Activated CD4-positive, alpha-beta T cell treated with anti-CD3 and anti-CD28 coated beads, Interleukin-2, amount 50 U/mL, for 16 hours (primary cell): ENCODE measurements around the gene PHGDH.

ENCODE experiments used
- DNase-seq: peaks from one replicate; pipeline ENCODE4 v3.0.0-alpha.2; 2020

Gene PHGDH

GRCh38 chr1:119732465-119733168 lies 20.9 kb downstream of the PHGDH start:
- no peak for DNase-seq

GRCh38 chr1:119733754-119734153 lies 22.0 kb downstream of the PHGDH start:
- no peak for DNase-seq

- no peak for DNase-seq
These were observed 23.5 kb downstream of the PHGDH start for GRCh38 chr1:119735217-119735616.

GRCh38 chr1:119736649-119737039 lies 24.9 kb downstream of the PHGDH start:
- DNase-seq = no peak

GRCh38 chr1:119737040-119737682 lies 25.4 kb downstream of the PHGDH start:
- DNase-seq = no peak

- DNase-seq = no peak
These were observed 26.5 kb downstream of the PHGDH start for GRCh38 chr1:119738100-119738720.

GRCh38 chr1:119739150-119739549 lies 27.4 kb downstream of the PHGDH start:
- DNase-seq = no peak

- DNase-seq = no peak
These were observed 28.5 kb downstream of the PHGDH start for GRCh38 chr1:119740261-119740660.

GRCh38 chr1:119740896-119741780 lies 29.4 kb downstream of the PHGDH start:
- no peak for DNase-seq

- no peak for DNase-seq
These were observed 30.5 kb downstream of the PHGDH start for GRCh38 chr1:119742202-119742601.

GRCh38 chr1:119742677-119743076 lies 30.9 kb downstream of the PHGDH start:
- no peak for DNase-seq

- DNase-seq = no peak
These were observed 31.6 kb downstream of the PHGDH start for GRCh38 chr1:119743308-119743707.

- peak; percentile 63 for DNase-seq
These were observed 32.3 kb downstream of the PHGDH start for GRCh38 chr1:119743776-119744597.

- no peak for DNase-seq
These were observed 32.8 kb downstream of the PHGDH start for GRCh38 chr1:119744598-119744942.

- no peak for DNase-seq
These were observed 33.3 kb downstream of the PHGDH start for GRCh38 chr1:119745034-119745433.

- DNase-seq = no peak
These were observed 35.7 kb downstream of the PHGDH start for GRCh38 chr1:119747451-119747850.

GRCh38 chr1:119748040-119748439 lies 36.3 kb downstream of the PHGDH start:
- no peak for DNase-seq

- DNase-seq = no peak
These were observed 40.9 kb downstream of the PHGDH start for GRCh38 chr1:119752592-119752991.

GRCh38 chr1:119758584-119758983 lies 46.9 kb downstream of the PHGDH start:
- peak; percentile 38 for DNase-seq

GRCh38 chr1:119762409-119762808 lies 50.7 kb downstream of the PHGDH start:
- no peak for DNase-seq

- DNase-seq = no peak
These were observed 51.2 kb downstream of the PHGDH start for GRCh38 chr1:119762953-119763352.

- DNase-seq = no peak
These were observed 52.5 kb downstream of the PHGDH start for GRCh38 chr1:119764220-119764619.
